ENCODE measurements around the gene TLDC2. TPM values are rescaled to one million over a fixed set of nuclear protein-coding genes. Genes with fewer than 3 reads are reported as not detected.

The TLDC2 gene
- total RNA-seq = 0.14 and 0.25 TPM in 2 replicates

GRCh38 chr20:36875702-36876472 lies at the start of gene TLDC2:
Gene TLDC2, plus strand, starts transcription at chr20:36876138. Its CDS starts 37 bp downstream, at chr20:36876175.
- no peak for TF ChIP-seq CTCF (IDR thresholded peaks at IDR 0.05; ENCODE audit: insufficient read depth, low read length, poor library complexity, severe bottlenecking)
- Histone ChIP-seq H3K27me3 (ENCODE audit: control insufficient read depth, insufficient read depth, low read length) (no peaks in the 10 kb centered on the region), H3K4me3 (ENCODE audit: low read depth, low read length) (no peak within 1 kb of the TSS), H3K36me3 (ENCODE audit: control insufficient read depth, insufficient read depth, low read length) (no peaks in the 10 kb centered on the region)
- DNase-seq (ENCODE audit: low read depth) = no peak

DNA sequence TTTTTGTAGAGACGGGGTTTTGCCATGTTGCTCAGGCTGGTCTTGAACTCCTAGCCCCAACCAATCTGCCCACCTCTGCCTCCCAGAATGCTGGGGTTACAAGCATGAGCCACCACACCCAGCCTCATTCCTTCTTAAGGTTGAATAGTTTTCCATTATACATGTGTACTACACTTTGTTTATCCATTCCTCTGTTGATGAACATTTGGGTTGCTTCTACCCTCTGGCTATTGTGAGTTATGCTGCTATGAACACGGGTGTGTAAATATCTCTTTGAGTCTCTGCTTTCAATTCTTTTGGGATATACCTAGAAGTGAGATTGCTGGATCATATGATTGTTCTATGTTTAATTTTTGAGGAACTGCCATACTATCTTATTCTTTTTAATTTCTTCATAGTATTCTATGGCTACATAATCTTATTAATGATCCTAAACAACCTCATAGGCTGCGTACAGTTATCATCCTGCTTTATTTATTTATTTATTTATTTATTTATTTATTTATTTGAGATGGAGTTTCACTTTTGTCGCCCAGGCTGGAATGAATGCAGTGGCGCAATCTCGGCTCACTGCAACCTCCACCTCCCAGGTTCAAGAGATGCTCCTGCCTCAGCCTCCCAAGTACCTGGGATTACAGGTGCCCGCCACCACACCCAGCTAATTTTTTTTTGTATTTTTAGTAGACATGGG lies 49.2 kb upstream of the TLDC2 start:
- DNase-seq (ENCODE audit: low read depth) = no peak
- no peak overlapping the region for H3K4me3 ChIP-seq (ENCODE audit: low read depth, low read length)
- TF ChIP-seq CTCF (IDR thresholded peaks at IDR 0.05; ENCODE audit: insufficient read depth, low read length, poor library complexity, severe bottlenecking) = no peak
- no peaks in the 10 kb centered on the region for H3K27me3 ChIP-seq (ENCODE audit: control insufficient read depth, insufficient read depth, low read length)
- peaks cover 3% of the 10 kb centered on the region for H3K36me3 ChIP-seq (ENCODE audit: control insufficient read depth, insufficient read depth, low read length)

GRCh38 chr20:36827541-36828279 lies 48.2 kb upstream of the TLDC2 start:
- DNase-seq (ENCODE audit: low read depth) = no peak
- Histone ChIP-seq H3K4me3 (ENCODE audit: low read depth, low read length) (no peak overlapping the region), H3K27me3 (ENCODE audit: control insufficient read depth, insufficient read depth, low read length) (no peaks in the 10 kb centered on the region), H3K36me3 (ENCODE audit: control insufficient read depth, insufficient read depth, low read length) (peaks cover 3% of the 10 kb centered on the region)
- no peak for TF ChIP-seq CTCF (IDR thresholded peaks at IDR 0.05; ENCODE audit: insufficient read depth, low read length, poor library complexity, severe bottlenecking)

DNA sequence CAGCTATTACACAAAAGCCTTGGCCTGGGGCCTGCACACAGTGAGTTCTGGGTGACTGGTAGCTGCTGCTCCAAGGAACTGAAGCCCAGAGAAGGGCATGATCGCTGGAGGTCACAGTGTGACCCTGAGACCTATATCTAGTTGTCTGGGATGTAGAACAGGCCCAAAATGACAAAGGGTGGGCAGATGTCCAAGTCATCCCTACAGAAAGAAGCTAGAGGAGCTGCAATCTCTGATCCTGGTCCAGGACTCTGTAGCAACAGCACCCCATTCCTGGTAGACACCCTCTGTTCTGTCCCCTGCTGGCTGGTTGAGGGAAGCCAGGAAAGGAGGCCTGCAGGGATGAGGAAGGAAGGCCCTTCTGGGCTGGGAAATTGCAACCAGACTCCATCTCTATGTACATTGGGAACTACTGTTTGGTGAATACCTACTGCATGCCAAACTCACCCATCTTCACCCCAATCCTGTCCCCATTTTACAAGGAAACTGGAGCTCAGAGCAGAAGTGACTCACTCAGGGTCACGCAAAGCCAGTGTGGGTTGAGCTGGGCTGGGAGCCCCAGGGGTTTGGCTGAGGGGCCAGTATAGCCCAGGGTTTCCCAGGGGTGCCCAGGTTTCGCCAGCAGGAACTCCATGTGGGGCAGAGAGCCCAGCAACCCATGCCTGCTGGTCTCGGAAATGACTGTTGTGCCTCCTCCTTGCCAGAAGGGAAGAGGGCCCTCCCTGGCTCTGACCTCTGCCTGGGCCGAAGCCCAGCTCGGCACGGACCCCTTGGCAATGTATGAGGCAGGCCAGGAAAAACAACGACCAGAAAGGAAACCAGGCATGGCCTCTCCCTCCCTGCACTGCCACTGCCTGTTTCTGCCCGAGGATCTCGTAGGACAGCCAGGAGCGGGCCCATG lies 44.9 kb upstream of the TLDC2 start:
- DNase-seq (ENCODE audit: low read depth) = no peak
- H3K27me3 ChIP-seq (ENCODE audit: control insufficient read depth, insufficient read depth, low read length) = no peaks in the 10 kb centered on the region
- no peaks in the 10 kb centered on the region for H3K36me3 ChIP-seq (ENCODE audit: control insufficient read depth, insufficient read depth, low read length)
- H3K4me3 ChIP-seq (ENCODE audit: low read depth, low read length) = no peak overlapping the region
- TF ChIP-seq CTCF (IDR thresholded peaks at IDR 0.05; ENCODE audit: insufficient read depth, low read length, poor library complexity, severe bottlenecking) = no peak

DNA sequence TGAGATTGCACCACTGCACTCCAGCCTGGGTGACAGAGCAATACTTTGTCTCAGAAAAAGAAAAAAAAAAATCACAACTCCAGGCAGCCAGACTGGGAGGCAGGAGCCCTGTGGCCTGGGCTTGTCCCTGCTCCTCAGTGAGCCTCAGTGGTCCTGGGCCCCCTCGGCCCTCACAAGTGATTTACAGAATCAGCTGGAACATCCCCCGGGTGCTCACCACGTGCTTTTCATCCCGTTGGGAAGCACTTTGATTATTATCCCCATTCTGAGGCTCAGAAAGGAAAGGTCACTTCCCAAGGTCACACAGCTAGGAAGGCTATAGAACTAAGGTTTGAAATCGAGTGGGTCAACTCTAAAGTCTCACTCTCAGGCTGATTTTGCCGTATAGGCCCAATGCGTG lies 43.1 kb upstream of the TLDC2 start:
- no peak for DNase-seq (ENCODE audit: low read depth)
- H3K27me3 ChIP-seq (ENCODE audit: control insufficient read depth, insufficient read depth, low read length) = no peaks in the 10 kb centered on the region
- TF ChIP-seq CTCF (IDR thresholded peaks at IDR 0.05; ENCODE audit: insufficient read depth, low read length, poor library complexity, severe bottlenecking) = no peak
- no peak overlapping the region for H3K4me3 ChIP-seq (ENCODE audit: low read depth, low read length)
- no peaks in the 10 kb centered on the region for H3K36me3 ChIP-seq (ENCODE audit: control insufficient read depth, insufficient read depth, low read length)

Measured in kidney epithelial cell (primary cell).